SK-N-SH (cell line): ENCODE data around the gene COLQ.

ENCODE experiments used
- CTCF ChIP-seq: fragments of 200-600 bp; sonication (generic); IDR thresholded peaks from 2 replicates; pipeline ENCODE4 v1.6.1; 2017; ENCODE audit warnings: antibody characterized with exemption, mild to moderate bottlenecking, moderate library complexity
- POLR2AphosphoS5 ChIP-seq: IDR thresholded peaks from 2 replicates; pipeline ENCODE4 v1.6.1; 2012; ENCODE audit warnings: low read depth, low read length
- RAD21 ChIP-seq: IDR thresholded peaks from 2 replicates; pipeline ENCODE4 v1.6.1; 2012; ENCODE audit warnings: mild to moderate bottlenecking, low read length

GRCh38 chr3:15455756-15456155 is 65.8 kb downstream of the COLQ start:
- TF ChIP-seq CTCF: no peak
- TF ChIP-seq RAD21: no peak
- TF ChIP-seq POLR2AphosphoS5: no peak
